SKM-1 (cell line): ENCODE data around the gene FAM118A.
"Not testable (repeated sequence)": the region's sequence is repeated elsewhere in the genome, so short reads cannot be mapped to it uniquely, and the experiment has no call there.

Source experiments
- DNase-seq: peaks from one replicate; lab custom pipeline; 2025; ENCODE audit not compliant: unreplicated experiment; lab: John Stamatoyannopoulos, UW

FAM118A gene

GRCh38 chr22:45373592-45373991 lies 63.9 kb downstream of the FAM118A start:
- DNase-seq = not testable (repeated sequence)

GRCh38 chr22:45376009-45376408 lies 66.3 kb downstream of the FAM118A start:
- no peak for DNase-seq

DNA sequence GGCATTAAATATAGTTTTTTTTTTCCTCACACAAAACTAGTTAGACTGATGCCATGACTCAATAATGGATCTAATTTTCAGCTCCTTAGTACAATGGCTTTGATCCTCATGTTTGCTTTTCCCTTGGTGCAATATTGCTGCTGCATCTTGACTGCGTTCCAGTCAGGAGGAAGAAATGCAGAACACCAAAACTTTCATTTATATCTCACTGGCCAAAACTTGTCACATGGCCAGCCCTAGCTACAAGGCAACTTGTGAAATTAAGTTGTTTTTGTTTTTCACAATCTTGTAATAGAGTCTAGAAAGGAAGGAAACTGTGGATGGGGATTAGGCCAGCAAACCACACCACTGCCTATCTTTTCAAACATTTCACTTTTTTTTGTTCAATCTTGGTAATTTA lies 67.0 kb downstream of the FAM118A start:
- DNase-seq = peak; percentile 5

GRCh38 chr22:45381348-45381747 lies 71.6 kb downstream of the FAM118A start:
- no peak for DNase-seq

DNA sequence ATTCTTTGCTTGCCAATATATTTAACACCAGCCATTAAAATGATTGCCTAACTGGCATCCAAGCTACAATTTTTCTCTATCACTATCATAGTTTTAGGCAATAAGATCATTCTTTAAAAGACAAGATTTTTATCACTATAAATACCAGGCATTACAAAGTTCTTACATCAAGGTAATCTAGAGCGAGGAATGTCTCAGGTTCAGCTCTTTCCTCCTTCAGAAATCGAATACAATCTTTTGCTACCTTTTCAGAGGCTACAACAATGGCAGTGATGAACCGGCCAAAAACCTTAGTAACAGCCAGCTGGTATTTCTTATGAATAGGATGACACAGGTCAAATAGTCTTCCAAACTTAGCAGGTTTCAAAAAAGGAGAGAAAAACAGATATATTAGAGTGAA lies 79.8 kb downstream of the FAM118A start:
- no peak for DNase-seq
